Activated CD4-positive, CD25-positive, alpha-beta regulatory T cell treated with anti-CD3 and anti-CD28 coated beads, Interleukin-2, amount 50 U/mL, for 72 hours (primary cell): ENCODE measurements around the gene HIF3A.

ENCODE experiments used
- DNase-seq: peaks from one replicate; pipeline ENCODE4 v3.0.0; 2021

Gene HIF3A

GRCh38 chr19:46386996-46387712 is 90.3 kb downstream of the HIF3A start:
- no peak for DNase-seq

GRCh38 chr19:46387713-46388130 is 90.9 kb downstream of the HIF3A start:
- no peak for DNase-seq

DNA sequence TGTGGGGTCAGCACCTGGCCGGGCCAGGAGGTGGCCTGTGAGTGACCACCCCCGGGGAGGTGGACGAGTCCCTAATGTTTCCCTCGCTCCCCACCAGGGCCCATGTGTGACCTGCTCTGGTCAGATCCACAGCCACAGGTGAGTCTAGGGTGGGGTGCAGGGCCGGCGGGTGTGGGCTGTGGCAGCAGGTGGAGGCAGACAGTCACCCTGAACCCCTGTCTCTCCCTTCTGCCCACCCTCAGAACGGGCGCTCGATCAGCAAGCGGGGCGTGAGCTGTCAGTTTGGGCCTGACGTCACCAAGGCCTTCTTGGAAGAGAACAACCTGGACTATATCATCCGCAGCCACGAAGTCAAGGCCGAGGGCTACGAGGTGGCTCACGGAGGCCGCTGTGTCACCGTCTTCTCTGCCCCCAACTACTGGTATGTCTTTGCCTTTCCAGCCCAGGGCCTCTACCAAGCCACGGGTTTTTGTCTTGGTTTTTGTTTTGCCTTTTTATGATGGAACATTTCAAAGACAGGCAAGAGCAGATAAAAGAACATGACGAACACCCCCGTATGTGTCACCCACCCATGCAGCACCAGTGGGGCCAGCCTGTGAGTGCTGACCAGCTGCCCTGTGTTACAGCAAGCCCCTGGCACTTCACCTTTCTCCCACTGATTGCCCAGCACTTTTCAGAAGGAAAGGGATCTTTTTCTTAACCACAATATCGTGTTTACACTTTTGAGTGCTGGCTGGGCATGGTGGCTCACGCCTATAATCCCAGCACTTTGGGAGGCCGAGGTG is 91.7 kb downstream of the HIF3A start:
- DNase-seq = no peak

GRCh38 chr19:46390121-46390858 is 93.4 kb downstream of the HIF3A start:
- no peak for DNase-seq

- no peak for DNase-seq
Observed at GRCh38 chr19:46390866-46391265, 94.0 kb downstream of the HIF3A start.

DNA sequence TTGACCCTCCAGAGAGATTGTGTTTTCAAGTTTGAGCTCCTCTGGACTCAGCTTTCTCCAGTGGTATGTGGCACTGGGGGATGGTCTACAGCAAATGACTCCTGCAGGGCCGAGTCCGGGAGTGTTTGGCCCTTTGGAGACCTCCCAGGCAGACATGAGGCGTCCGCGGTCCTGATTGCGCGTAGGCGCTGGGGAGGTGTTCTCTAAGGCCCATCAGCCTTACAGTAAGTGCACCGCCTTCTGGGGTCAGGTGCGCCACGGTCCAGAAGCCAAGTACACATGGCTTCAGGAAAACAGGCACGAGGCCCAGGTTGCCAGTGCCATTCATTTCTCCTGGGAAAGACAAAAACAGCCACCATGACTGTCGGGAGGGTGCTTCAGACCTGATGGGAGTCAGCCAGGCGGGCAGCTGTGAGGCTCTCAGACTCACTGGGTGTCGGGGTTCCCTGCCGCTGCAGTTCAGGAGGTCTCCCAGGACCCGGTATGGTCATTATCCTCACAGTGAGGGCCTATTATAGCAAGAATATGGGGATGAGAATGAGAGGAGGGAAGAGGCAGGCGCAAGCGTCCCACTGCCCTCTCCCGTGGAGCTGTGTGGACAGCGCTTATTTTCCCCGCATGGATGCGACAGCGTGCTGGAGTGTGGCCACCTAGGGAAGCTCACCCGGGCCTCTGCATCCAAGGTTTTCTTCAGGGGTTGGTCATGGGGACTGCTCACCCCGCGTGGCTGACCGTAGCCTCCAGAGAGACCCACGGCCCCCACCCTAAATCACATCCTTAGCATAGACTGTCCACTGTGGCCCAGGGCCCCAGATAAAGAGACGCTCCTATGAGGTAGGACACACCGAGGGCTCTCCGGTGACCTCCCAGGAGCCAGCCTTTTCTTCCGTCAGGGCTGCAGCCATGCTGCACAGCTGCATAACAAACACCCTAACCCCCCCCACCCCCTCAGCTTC is 94.7 kb downstream of the HIF3A start:
- no peak for DNase-seq

DNA sequence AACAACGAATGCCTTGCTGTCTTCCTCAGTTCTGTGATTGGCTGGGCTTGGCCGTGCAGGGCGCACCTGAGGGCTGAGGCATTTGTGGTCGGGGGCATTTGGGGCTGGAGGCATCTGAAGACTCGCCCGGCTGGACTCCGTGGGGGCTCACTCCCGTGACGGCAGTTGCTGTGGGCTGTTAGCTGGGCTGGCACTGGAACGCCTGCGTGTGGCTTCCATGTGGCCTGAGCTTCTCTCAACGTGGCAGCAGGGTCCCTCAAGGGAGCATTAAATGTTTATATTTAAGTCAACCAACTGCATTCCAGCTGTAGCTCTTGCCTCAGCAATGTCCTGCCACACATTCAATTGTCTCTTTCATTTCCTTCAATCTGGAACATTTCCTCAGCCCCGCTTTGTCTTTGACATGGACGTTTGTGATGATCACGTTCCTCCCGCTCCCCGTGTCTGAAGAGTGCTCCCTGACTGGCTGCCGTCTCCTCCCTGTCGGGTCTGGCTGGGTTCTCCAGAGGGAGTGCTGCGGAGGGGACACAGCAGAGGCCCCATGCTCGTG is 95.5 kb downstream of the HIF3A start:
- DNase-seq = no peak

DNA sequence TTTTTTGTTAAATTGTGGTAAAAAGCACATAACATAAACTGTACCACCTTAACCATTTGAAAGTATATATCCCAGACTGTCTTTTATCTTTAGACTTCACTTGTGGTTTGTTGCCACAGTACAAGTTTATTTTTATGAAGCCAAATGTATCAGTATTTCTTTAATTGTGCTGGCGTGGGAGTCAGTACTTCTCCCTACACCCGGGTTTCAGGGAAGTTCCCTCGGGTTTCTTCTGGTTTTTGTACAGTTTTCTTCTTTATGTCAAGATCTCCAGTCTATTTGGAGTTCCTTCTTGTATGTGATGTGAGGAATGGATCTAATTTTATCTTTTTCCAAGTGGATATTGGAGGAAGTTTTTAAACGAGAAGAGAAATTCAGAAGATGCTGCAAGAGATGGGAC is 96.0 kb downstream of the HIF3A start:
- no peak for DNase-seq
